Measurements from ENCODE around the gene PLEKHA1.

Gene PLEKHA1

GRCh38 chr10:122343135-122343800 is 31.2 kb upstream of the PLEKHA1 start:
- CTCF ChIA-PET, result interaction anchor here (0.6 to 2.0 kb wide), 11 partner anchors 9 to 222 kb away, joined by 3 to 14 read pairs (median 3); partner anchors contain the start of gene PLEKHA1
- POLR2A ChIA-PET, result interaction anchor here (1.0 kb wide), 1 partner anchor 31 kb away, joined by 3 read pairs; no protein-coding TSS in a partner anchor
- TF ChIP-seq FOXA1 (IDR thresholded peaks at IDR 0.05) (no peak), ELF4 (IDR thresholded peaks at IDR 0.05) (no peak), ARNT (IDR thresholded peaks at IDR 0.05) (no peak), HDGF (IDR thresholded peaks at IDR 0.05; ENCODE audit: borderline replicate concordance) (no peak), CTBP1 (IDR thresholded peaks at IDR 0.05; ENCODE audit: borderline replicate concordance) (no peak), NFRKB (IDR thresholded peaks at IDR 0.05) (no peak), SP1 (IDR thresholded peaks at IDR 0.05) (no peak), LEF1 (IDR thresholded peaks at IDR 0.05; ENCODE audit: borderline replicate concordance) (no peak), PKNOX1 (IDR thresholded peaks at IDR 0.05) (no peak), L3MBTL2 (conservative IDR thresholded peaks at IDR 0.05) (no peak), FOXK2 (IDR thresholded peaks at IDR 0.05) (no peak), SUZ12 (IDR thresholded peaks at IDR 0.05) (no peak), BHLHE40 (IDR thresholded peaks at IDR 0.05; ENCODE audit: borderline replicate concordance) (no peak)
- DNase-seq (ENCODE audit: extremely low spot score), result no peak

- POLR2A ChIA-PET, result interaction anchor here (1.0 kb wide), 1 partner anchor 30 kb away, joined by 3 read pairs; no protein-coding TSS in a partner anchor
- DNase-seq (ENCODE audit: extremely low spot score), result no peak
- TF ChIP-seq FOXK2 (IDR thresholded peaks at IDR 0.05), result no peak
- TF ChIP-seq ELF4 (IDR thresholded peaks at IDR 0.05), result no peak
- TF ChIP-seq ARNT (IDR thresholded peaks at IDR 0.05), result no peak
- no peak for TF ChIP-seq CTBP1 (IDR thresholded peaks at IDR 0.05; ENCODE audit: borderline replicate concordance)
- no peak for TF ChIP-seq FOXM1 (IDR thresholded peaks at IDR 0.05; ENCODE audit: borderline replicate concordance)
- no peak for TF ChIP-seq HDGF (IDR thresholded peaks at IDR 0.05; ENCODE audit: borderline replicate concordance)
- no peak for TF ChIP-seq ZNF384 (IDR thresholded peaks at IDR 0.05)
- CTCF ChIA-PET, result interaction anchor here (0.6 to 2.0 kb wide), 4 partner anchors 29 to 90 kb away, joined by 3 to 14 read pairs (median 4); no protein-coding TSS in a partner anchor
Measured at GRCh38 chr10:122343936-122344335, 30.6 kb upstream of the PLEKHA1 start.

- CTCF ChIA-PET, result interaction anchor here (0.6 to 1.5 kb wide), 3 partner anchors 30 to 65 kb away, joined by 3 to 4 read pairs (median 3); no protein-coding TSS in a partner anchor
- TF ChIP-seq TARDBP (IDR thresholded peaks at IDR 0.05) (no peak), L3MBTL2 (conservative IDR thresholded peaks at IDR 0.05) (no peak), FOXK2 (IDR thresholded peaks at IDR 0.05) (no peak), BHLHE40 (IDR thresholded peaks at IDR 0.05; ENCODE audit: borderline replicate concordance) (no peak), LEF1 (IDR thresholded peaks at IDR 0.05; ENCODE audit: borderline replicate concordance) (no peak), ELF4 (IDR thresholded peaks at IDR 0.05) (no peak), PKNOX1 (IDR thresholded peaks at IDR 0.05) (no peak), ARNT (IDR thresholded peaks at IDR 0.05) (no peak), SP1 (IDR thresholded peaks at IDR 0.05) (no peak), ZNF384 (IDR thresholded peaks at IDR 0.05) (no peak), SUZ12 (IDR thresholded peaks at IDR 0.05) (no peak), FOXM1 (IDR thresholded peaks at IDR 0.05; ENCODE audit: borderline replicate concordance) (no peak), HDGF (IDR thresholded peaks at IDR 0.05; ENCODE audit: borderline replicate concordance) (no peak), NFRKB (IDR thresholded peaks at IDR 0.05) (no peak), CTBP1 (IDR thresholded peaks at IDR 0.05; ENCODE audit: borderline replicate concordance) (no peak), FOXA1 (IDR thresholded peaks at IDR 0.05) (no peak)
- POLR2A ChIA-PET, result no interaction called here
- DNase-seq (ENCODE audit: extremely low spot score), result no peak
Measured at GRCh38 chr10:122344741-122345258, 29.7 kb upstream of the PLEKHA1 start.

- POLR2A ChIA-PET, result no interaction called here
- TF ChIP-seq L3MBTL2 (conservative IDR thresholded peaks at IDR 0.05) (no peak), SUZ12 (IDR thresholded peaks at IDR 0.05) (no peak), PKNOX1 (IDR thresholded peaks at IDR 0.05) (no peak), SP1 (IDR thresholded peaks at IDR 0.05) (no peak), ZNF384 (IDR thresholded peaks at IDR 0.05) (no peak), LEF1 (IDR thresholded peaks at IDR 0.05; ENCODE audit: borderline replicate concordance) (no peak), NFRKB (IDR thresholded peaks at IDR 0.05) (no peak), ELF4 (IDR thresholded peaks at IDR 0.05) (no peak), HDGF (IDR thresholded peaks at IDR 0.05; ENCODE audit: borderline replicate concordance) (no peak), FOXK2 (IDR thresholded peaks at IDR 0.05) (no peak), ARNT (IDR thresholded peaks at IDR 0.05) (no peak), BHLHE40 (IDR thresholded peaks at IDR 0.05; ENCODE audit: borderline replicate concordance) (no peak)
- CTCF ChIA-PET, result no interaction called here
Measured at GRCh38 chr10:122346326-122346950, 28.1 kb upstream of the PLEKHA1 start.

GRCh38 chr10:122347170-122347841 is 27.2 kb upstream of the PLEKHA1 start:
- DNase-seq (ENCODE audit: extremely low spot score), result no peak
- POLR2A ChIA-PET, result no interaction called here
- TF ChIP-seq FOXM1 (IDR thresholded peaks at IDR 0.05; ENCODE audit: borderline replicate concordance) (no peak), TARDBP (IDR thresholded peaks at IDR 0.05) (no peak), BHLHE40 (IDR thresholded peaks at IDR 0.05; ENCODE audit: borderline replicate concordance) (no peak), SUZ12 (IDR thresholded peaks at IDR 0.05) (no peak), CTBP1 (IDR thresholded peaks at IDR 0.05; ENCODE audit: borderline replicate concordance) (no peak), NFRKB (IDR thresholded peaks at IDR 0.05) (no peak), FOXA1 (IDR thresholded peaks at IDR 0.05) (no peak)
- CTCF ChIA-PET, result no interaction called here

More at GRCh38 chr10:122346326-122346950, 28.1 kb upstream of the PLEKHA1 start:
- DNase-seq (ENCODE audit: extremely low spot score), result no peak
